PC-3 (cell line): ENCODE measurements around the gene CEACAM4. TPM values are rescaled to one million over a fixed set of nuclear protein-coding genes. Genes with fewer than 3 reads are reported as not detected.

Experiments
- ATAC-seq: fragments of 200-7000 bp; cut with Tn5 transposase; 2 replicates; pipeline ENCODE4 v1.9.1; 2020; ENCODE audit warnings: mild to moderate bottlenecking, moderate library complexity
- BruUV-seq: library from RNA; stranded (reverse); fragments of 400-500 nt; replicated peaks from 2 replicates; lab custom pipeline; 2021; lab: Mats Ljungman, UMichigan
- CTCF ChIA-PET: fragments of 300-600 bp; sonication (Branson Sonifier 250); formaldehyde crosslinking; loops from one replicate; lab custom pipeline; 2022; ENCODE audit warnings: antibody characterized with exemption; lab: Charles Lee
- POLR2A ChIA-PET: fragments of 300-600 bp; sonication (Branson Sonifier 250); formaldehyde crosslinking; loops from one replicate; lab custom pipeline; 2022; ENCODE audit warnings: antibody characterized with exemption; ENCODE audit not compliant: unreplicated experiment; lab: Charles Lee
- DNase-seq: peaks from one replicate; pipeline ENCODE4 v3.0.0-alpha.2; 2015
- H2AFZ ChIP-seq: fragments of 300-600 bp; sonication (generic); 2 replicates; pipeline ENCODE4 v1.6.0; 2016; ENCODE audit warnings: antibody characterized with exemption, low read length
- H3F3A ChIP-seq: fragments of 300-600 bp; sonication (generic); one replicate; pipeline ENCODE4 v1.6.0; 2017; ENCODE audit warnings: antibody characterized with exemption, low read length, control low read depth, mild to moderate bottlenecking; ENCODE audit not compliant: unreplicated experiment
- H3K27ac ChIP-seq: fragments of 300-600 bp; sonication (generic); 2 replicates; pipeline ENCODE4 v1.5.1; 2016; ENCODE audit warnings: mild to moderate bottlenecking, low read length
- H3K27me3 ChIP-seq: fragments of 300-600 bp; sonication (generic); 2 replicates; pipeline ENCODE4 v1.6.1; 2016; ENCODE audit warnings: low read length, mixed read lengths
- H3K36me3 ChIP-seq: fragments of 300-600 bp; sonication (generic); 2 replicates; pipeline ENCODE4 v1.6.1; 2016; ENCODE audit warnings: low read depth, mixed run types, low read length, mixed read lengths
- H3K4me1 ChIP-seq: fragments of 300-600 bp; sonication (generic); 2 replicates; pipeline ENCODE4 v1.5.1; 2016; ENCODE audit warnings: low read length; ENCODE audit not compliant: insufficient read depth
- H3K4me2 ChIP-seq: fragments of 300-600 bp; sonication (generic); 2 replicates; pipeline ENCODE4 v1.6.0; 2016; ENCODE audit warnings: low read length
- H3K4me3 ChIP-seq: fragments of 300-600 bp; sonication (generic); 2 replicates; pipeline ENCODE4 v1.5.1; 2016; ENCODE audit warnings: mild to moderate bottlenecking, low read length, mixed read lengths
- H3K79me2 ChIP-seq: fragments of 300-600 bp; sonication (generic); 2 replicates; pipeline ENCODE4 v1.6.1; 2017; ENCODE audit warnings: low read length, mixed read lengths
- H3K9ac ChIP-seq: fragments of 300-600 bp; sonication (generic); 2 replicates; pipeline ENCODE4 v1.6.0; 2016; ENCODE audit warnings: mild to moderate bottlenecking, low read length
- H3K9me2 ChIP-seq: fragments of 300-600 bp; sonication (generic); replicated peaks from 2 replicates; pipeline ENCODE4 v1.6.1; 2016; ENCODE audit warnings: mixed run types, low read length, mixed read lengths
- H3K9me3 ChIP-seq: fragments of 300-600 bp; sonication (generic); 2 replicates; pipeline ENCODE4 v1.6.1; 2016; ENCODE audit warnings: low read length, mixed read lengths
- H4K20me1 ChIP-seq: fragments of 300-600 bp; sonication (generic); 2 replicates; pipeline ENCODE4 v1.6.1; 2016; ENCODE audit warnings: low read length, mixed read lengths
- EZH2 ChIP-seq: fragments of 300-600 bp; sonication (generic); IDR thresholded peaks from one replicate; pipeline ENCODE4 v1.6.1; 2017; ENCODE audit warnings: antibody characterized with exemption, mild to moderate bottlenecking, low read length; ENCODE audit not compliant: unreplicated experiment
- EZH2phosphoT487 ChIP-seq: fragments of 300-600 bp; sonication (generic); IDR thresholded peaks from 2 replicates; pipeline ENCODE4 v1.6.1; 2018; ENCODE audit warnings: mild to moderate bottlenecking, antibody characterized with exemption, low read length, borderline replicate concordance
- intact Hi-C: fragments of 100-400 bp; cut with micrococcal nuclease; formaldehyde crosslinking; loops from 2 replicates; pipeline ENCODE4 v1.9.0; 2023
- total RNA-seq: library from RNA; depleted of rRNA; stranded (reverse); fragments of >200 nt; gene quantifications from 2 replicates; pipeline ENCODE4 v1.2.3, GENCODE V29; 2014
- TF ChIP-seq, protein P1 (sequence below): fragments of 300-600 bp; sonication (generic); conservative IDR thresholded peaks from 2 replicates; pipeline ENCODE4 v1.5.1; 2017; ENCODE audit warnings: antibody characterized with exemption, low read depth, mild to moderate bottlenecking, low read length

CEACAM4 gene
- total RNA-seq, 1 experiment from 2014 or later = not detected

GRCh38 chr19:41627966-41628675 lies 1.2 kb upstream of the CEACAM4 start:
- Histone ChIP-seq H3K4me1 (no peaks in the 10 kb centered on the region), H3K27ac (no peak overlapping the region), H3K9ac (no peak overlapping the region), H4K20me1 (no peaks in the 10 kb centered on the region), H3K9me2 (no peaks in the 10 kb centered on the region), H3K79me2 (no peaks in the 10 kb centered on the region), H3K4me2 (no peak overlapping the region), H2AFZ (no peak overlapping the region), H3K27me3 (peaks cover 37% of the 10 kb centered on the region), H3K36me3 (no peaks in the 10 kb centered on the region), H3K4me3 (no peak overlapping the region), H3F3A (no peaks in the 10 kb centered on the region), H3K9me3 (no peaks in the 10 kb centered on the region)
- DNase-seq = no peak
- POLR2A ChIA-PET = no interaction called here
- no peak for ATAC-seq
- CTCF ChIA-PET = no interaction called here
- TF ChIP-seq EZH2 = no peak
- TF ChIP-seq, protein P1, sequence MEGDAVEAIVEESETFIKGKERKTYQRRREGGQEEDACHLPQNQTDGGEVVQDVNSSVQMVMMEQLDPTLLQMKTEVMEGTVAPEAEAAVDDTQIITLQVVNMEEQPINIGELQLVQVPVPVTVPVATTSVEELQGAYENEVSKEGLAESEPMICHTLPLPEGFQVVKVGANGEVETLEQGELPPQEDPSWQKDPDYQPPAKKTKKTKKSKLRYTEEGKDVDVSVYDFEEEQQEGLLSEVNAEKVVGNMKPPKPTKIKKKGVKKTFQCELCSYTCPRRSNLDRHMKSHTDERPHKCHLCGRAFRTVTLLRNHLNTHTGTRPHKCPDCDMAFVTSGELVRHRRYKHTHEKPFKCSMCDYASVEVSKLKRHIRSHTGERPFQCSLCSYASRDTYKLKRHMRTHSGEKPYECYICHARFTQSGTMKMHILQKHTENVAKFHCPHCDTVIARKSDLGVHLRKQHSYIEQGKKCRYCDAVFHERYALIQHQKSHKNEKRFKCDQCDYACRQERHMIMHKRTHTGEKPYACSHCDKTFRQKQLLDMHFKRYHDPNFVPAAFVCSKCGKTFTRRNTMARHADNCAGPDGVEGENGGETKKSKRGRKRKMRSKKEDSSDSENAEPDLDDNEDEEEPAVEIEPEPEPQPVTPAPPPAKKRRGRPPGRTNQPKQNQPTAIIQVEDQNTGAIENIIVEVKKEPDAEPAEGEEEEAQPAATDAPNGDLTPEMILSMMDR = no peak
- no peak for TF ChIP-seq EZH2phosphoT487
- BruUV-seq = no TSS peak
- intact Hi-C loops = no loop called here

- H3K4me2 ChIP-seq = no peak overlapping the region
- no peak overlapping the region for H2AFZ ChIP-seq
- H3K4me1 ChIP-seq = no peaks in the 10 kb centered on the region
- no peaks in the 10 kb centered on the region for H3K79me2 ChIP-seq
- DNase-seq (no peak), ATAC-seq (no peak)
- CTCF ChIA-PET = no interaction called here
- no peaks in the 10 kb centered on the region for H3K9me3 ChIP-seq
- TF ChIP-seq EZH2phosphoT487 (no peak), EZH2 (no peak)
- TF ChIP-seq, protein P1 = no peak
- H3K27me3 ChIP-seq = peaks cover 41% of the 10 kb centered on the region
- no TSS peak for BruUV-seq
- H3K9ac ChIP-seq = no peak overlapping the region
- H3K36me3 ChIP-seq = no peaks in the 10 kb centered on the region
- H4K20me1 ChIP-seq = no peaks in the 10 kb centered on the region
- H3K9me2 ChIP-seq = no peaks in the 10 kb centered on the region
- intact Hi-C loops = no loop called here
- no peak overlapping the region for H3K4me3 ChIP-seq
- H3K27ac ChIP-seq = no peak overlapping the region
- no peaks in the 10 kb centered on the region for H3F3A ChIP-seq
- POLR2A ChIA-PET = no interaction called here
These were observed 596 bp downstream of the CEACAM4 start for GRCh38 chr19:41626278-41626677.

GRCh38 chr19:41624937-41625336 lies 1.9 kb downstream of the CEACAM4 start:
- no peaks in the 10 kb centered on the region for H3K9me2 ChIP-seq
- H2AFZ ChIP-seq = no peak overlapping the region
- CTCF ChIA-PET = no interaction called here
- H4K20me1 ChIP-seq = no peaks in the 10 kb centered on the region
- no peaks in the 10 kb centered on the region for H3F3A ChIP-seq
- H3K4me3 ChIP-seq = no peak overlapping the region
- no peaks in the 10 kb centered on the region for H3K4me1 ChIP-seq
- POLR2A ChIA-PET = no interaction called here
- H3K27me3 ChIP-seq = peaks cover 35% of the 10 kb centered on the region
- H3K9ac ChIP-seq = no peak overlapping the region
- DNase-seq (no peak), ATAC-seq (no peak)
- intact Hi-C loops = no loop called here
- H3K4me2 ChIP-seq = no peak overlapping the region
- H3K27ac ChIP-seq = no peak overlapping the region
- H3K9me3 ChIP-seq = no peaks in the 10 kb centered on the region
- no peaks in the 10 kb centered on the region for H3K79me2 ChIP-seq
- BruUV-seq = no TSS peak
- no peak for TF ChIP-seq EZH2
- TF ChIP-seq, protein P1 = no peak
- TF ChIP-seq EZH2phosphoT487 = no peak
- no peaks in the 10 kb centered on the region for H3K36me3 ChIP-seq
